ENCODE data around the gene CD300H.

The CD300H gene

GRCh38 chr17:74513987-74514631, 53.2 kb downstream of the CD300H start (continued):
- peak; percentile 51; the same call in 1 of the 2 replicates for TF ChIP-seq GLIS2 (tag by site-specific recombination; IDR thresholded peaks at IDR 0.05)

DNA sequence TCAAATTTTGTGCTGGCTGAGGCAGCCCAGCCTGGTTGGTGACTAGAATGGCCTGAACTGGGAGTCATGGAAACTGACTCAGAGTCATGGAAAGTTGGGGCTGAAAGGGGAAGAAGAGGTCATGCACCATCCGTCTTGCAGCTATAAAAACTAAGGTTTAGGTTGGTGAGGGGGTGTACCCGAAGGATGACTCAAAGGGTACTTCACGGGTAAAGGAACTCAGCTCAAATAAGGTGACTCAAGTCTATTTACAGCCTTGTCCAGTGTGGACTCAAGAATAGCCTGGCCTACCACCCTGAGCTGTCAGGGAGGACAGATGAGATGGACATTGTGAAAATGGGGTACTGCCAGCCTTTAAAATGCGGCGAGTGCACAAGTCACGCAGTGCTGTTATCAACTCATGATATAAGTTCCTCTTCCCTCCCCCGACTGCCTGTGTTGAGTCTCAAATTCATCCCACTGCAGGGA, 54.7 kb downstream of the CD300H start:
- POLR2A ChIA-PET, result no interaction called here
- Histone ChIP-seq H3K4me3 (ENCODE audit: low read depth, low read length) (no peak overlapping the region), H3K9me3 (ENCODE audit: control insufficient read depth, insufficient read depth, low read depth, low read length) (no peaks in the 10 kb centered on the region), H3K27ac (ENCODE audit: extremely low read depth, low read depth, low read length) (no peak overlapping the region), H3K4me1 (ENCODE audit: control insufficient read depth, insufficient read depth, low read length) (no peaks in the 10 kb centered on the region), H3K36me3 (ENCODE audit: control insufficient read depth in 2 of 2, insufficient read depth in 1 of 2, low read length in 2 of 2) (no peaks in the 10 kb centered on the region)
- CTCF ChIA-PET, result interaction anchor here (1.5 to 1.9 kb wide), 2 partner anchors 10 to 55 kb away, joined by 6 to 8 read pairs; no protein-coding TSS in a partner anchor
- no peak for TF ChIP-seq ZNF600 (tag by site-specific recombination; IDR thresholded peaks at IDR 0.05)
- no peak for TF ChIP-seq ZNF585B (tag by site-specific recombination; IDR thresholded peaks at IDR 0.05)
- no peak for TF ChIP-seq GFI1B (tag by site-specific recombination; IDR thresholded peaks at IDR 0.05)
- no peak for TF ChIP-seq ZNF18 (tag by site-specific recombination; IDR thresholded peaks at IDR 0.05)
- TF ChIP-seq KLF16 (tag by site-specific recombination; IDR thresholded peaks at IDR 0.05), result no peak
- TF ChIP-seq ZBTB11 (tag by site-specific recombination; conservative IDR thresholded peaks at IDR 0.05; ENCODE audit: low read depth), result no peak
- TF ChIP-seq ZNF214 (tag by site-specific recombination; IDR thresholded peaks at IDR 0.05; ENCODE audit: borderline replicate concordance), result no peak
- TF ChIP-seq GLIS1 (tag by site-specific recombination; IDR thresholded peaks at IDR 0.05), result no peak
- no peak for TF ChIP-seq ZNF624 (tag by site-specific recombination; IDR thresholded peaks at IDR 0.05)
- TF ChIP-seq ZNF23 (tag by site-specific recombination; IDR thresholded peaks at IDR 0.05; ENCODE audit: borderline replicate concordance), result no peak
- TF ChIP-seq SCRT1 (tag by site-specific recombination; IDR thresholded peaks at IDR 0.05; ENCODE audit: borderline replicate concordance), result no peak
- TF ChIP-seq ZNF391 (tag by site-specific recombination; IDR thresholded peaks at IDR 0.05; ENCODE audit: borderline replicate concordance, low read depth), result no peak
- no peak for TF ChIP-seq ZNF654 (tag by site-specific recombination; IDR thresholded peaks at IDR 0.05; ENCODE audit: low read depth)
- no peak for TF ChIP-seq ZNF544 (tag by site-specific recombination; IDR thresholded peaks at IDR 0.05)
- TF ChIP-seq ZNF830 (tag by site-specific recombination; IDR thresholded peaks at IDR 0.05; ENCODE audit: low read depth), result no peak
- no peak for TF ChIP-seq IKZF3 (tag by site-specific recombination; IDR thresholded peaks at IDR 0.05)
- TF ChIP-seq ZNF670 (tag by site-specific recombination; IDR thresholded peaks at IDR 0.05; ENCODE audit: low read depth), result no peak
- TF ChIP-seq ZNF366 (tag by site-specific recombination; conservative IDR thresholded peaks at IDR 0.05), result no peak
- TF ChIP-seq ZNF169 (tag by site-specific recombination; IDR thresholded peaks at IDR 0.05), result no peak
- no peak for TF ChIP-seq ZNF555 (tag by site-specific recombination; conservative IDR thresholded peaks at IDR 0.05)
